CD4-positive, alpha-beta T cell treated with Interleukin-21 for 1 hour (primary cell): ENCODE results near the gene GPRC5C.
A peak's percentile ranks its signal among the peaks of the same experiment; 100 is the strongest.
"Not testable (repeated sequence)": the region's sequence is repeated elsewhere in the genome, so short reads cannot be mapped to it uniquely, and the experiment has no call there.

Experiments used
- DNase-seq: peaks from one replicate; pipeline ENCODE4 v3.0.0-alpha.2; 2020

Gene GPRC5C

GRCh38 chr17:74475189-74475588 is 43.3 kb downstream of the GPRC5C start:
- DNase-seq: no peak

DNA sequence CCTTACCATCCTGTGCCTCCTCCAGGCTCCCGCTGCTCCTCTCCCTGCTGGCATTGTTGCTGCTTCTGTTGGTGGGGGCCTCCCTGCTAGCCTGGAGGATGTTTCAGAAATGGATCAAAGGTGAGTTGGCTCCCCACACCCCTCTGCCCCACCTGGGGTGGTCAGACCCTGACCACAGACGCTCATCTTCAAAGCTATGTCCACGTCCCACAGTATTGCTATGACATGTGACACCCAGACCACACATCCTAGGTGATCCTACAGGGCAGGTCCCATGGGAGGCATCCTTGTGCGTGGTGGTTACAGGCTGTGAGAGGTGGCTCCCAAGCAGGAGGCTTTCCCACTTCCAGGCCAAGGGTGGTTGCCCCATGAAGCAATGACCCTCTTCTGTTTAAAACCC is 45.5 kb downstream of the GPRC5C start:
- no peak for DNase-seq

DNA sequence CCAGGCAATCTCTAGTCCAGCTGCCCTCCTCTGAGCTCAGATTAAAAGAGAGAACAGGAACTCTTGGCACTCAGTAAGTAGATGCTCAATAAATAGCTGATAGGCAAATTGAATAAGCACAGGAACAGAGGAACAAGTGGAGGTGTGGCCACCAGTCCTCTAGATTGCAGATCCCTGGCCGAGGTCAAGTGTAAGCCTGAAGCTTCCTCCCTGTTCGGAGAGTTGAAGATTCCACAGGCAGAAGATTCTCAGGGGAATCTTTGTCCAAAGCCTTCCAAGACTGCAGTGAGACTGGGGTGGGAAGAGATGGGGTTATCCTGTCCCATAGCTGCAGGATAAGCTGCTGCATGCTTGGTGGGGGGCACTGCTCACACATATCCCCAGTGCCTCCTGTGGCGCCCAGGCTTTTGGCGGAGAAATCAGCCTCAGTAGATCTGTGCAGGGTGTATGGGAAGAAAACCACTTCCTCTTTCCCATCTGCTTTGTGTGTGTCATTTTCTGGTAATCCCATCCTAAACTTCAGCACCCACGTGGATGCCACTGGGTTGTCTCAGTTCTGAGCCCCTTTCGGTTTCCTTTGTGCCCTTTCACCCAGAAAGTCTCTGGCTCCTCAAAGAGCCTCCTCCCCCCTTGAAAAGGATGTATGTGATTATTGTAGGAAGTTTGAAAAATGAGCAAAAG is 46.7 kb downstream of the GPRC5C start:
- DNase-seq: peak; percentile 42

- no peak for DNase-seq
Observed at GRCh38 chr17:74480290-74480689, 48.4 kb downstream of the GPRC5C start.

DNA sequence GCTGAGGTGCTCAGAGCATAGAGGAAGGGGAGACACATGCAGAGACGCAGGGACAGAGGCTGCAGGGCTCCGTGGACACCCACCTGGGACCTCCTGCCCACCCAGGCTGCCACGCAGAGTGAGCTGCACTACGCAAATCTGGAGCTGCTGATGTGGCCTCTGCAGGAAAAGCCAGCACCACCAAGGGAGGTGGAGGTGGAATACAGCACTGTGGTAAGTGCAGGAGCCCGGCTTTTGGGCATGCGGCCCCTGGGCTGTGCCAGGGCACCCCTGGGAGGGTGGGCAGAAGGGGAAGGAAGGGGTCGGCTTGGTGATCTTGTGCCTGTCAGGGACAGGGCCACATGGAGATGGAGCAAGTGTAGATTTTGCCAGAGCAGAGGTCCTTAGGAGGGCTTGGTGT is 49.7 kb downstream of the GPRC5C start:
- no peak for DNase-seq

- DNase-seq: no peak
Observed at GRCh38 chr17:74484066-74484465, 52.2 kb downstream of the GPRC5C start.

- no peak for DNase-seq
Observed at GRCh38 chr17:74485022-74485743, 53.3 kb downstream of the GPRC5C start.

DNA sequence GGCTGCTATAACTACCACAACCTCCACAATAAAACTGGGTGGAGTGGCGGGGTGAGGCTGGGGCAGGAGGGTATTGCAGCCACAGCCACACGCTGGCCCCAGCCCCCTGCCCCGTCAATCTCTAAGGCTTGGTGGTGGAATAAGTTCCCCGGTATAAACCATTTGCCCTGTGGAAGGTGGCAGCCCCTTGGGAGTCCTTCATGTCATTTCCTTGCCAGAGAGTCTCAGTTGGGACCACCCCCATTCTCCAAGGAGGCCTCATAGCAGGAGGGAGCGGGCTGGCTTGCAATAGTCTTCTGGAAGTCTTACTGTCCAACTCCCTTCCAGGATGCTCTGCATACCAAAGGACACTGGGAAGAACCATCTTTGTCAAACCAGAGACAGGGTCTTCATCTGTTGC is 54.0 kb downstream of the GPRC5C start:
- DNase-seq: no peak

- DNase-seq: not testable (repeated sequence)
Observed at GRCh38 chr17:74488276-74488675, 56.4 kb downstream of the GPRC5C start.

- no peak for DNase-seq
Observed at GRCh38 chr17:74490716-74491115, 58.8 kb downstream of the GPRC5C start.

DNA sequence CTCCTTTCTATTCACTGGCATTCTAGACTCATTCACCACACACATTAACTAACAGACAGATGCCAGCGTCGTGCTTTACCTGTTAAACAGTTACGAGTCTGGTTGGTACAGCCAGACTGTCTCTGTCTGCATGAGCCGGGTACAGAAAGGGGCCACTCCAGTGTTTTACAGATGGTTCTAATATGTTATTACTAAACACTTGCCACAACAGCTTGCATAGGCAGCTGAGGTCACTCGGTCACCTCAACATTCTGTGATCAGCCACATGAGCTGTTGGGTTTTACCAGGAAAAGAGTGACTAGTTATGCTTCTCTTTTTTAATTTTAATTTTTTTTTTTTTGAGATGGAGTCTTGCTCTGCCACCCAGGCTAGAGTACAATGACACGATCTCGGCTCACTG is 59.7 kb downstream of the GPRC5C start:
- no peak for DNase-seq

GRCh38 chr17:74493331-74493833 is 61.5 kb downstream of the GPRC5C start:
- peak; percentile 77 for DNase-seq
